GM12873 (cell line): ENCODE data around the gene CSNK2A3.

ENCODE experiments used
- TF ChIP-seq, protein P1 (sequence below): IDR thresholded peaks from 2 replicates; pipeline ENCODE4 v1.5.1; 2012; ENCODE audit warnings: low read depth, mild to moderate bottlenecking, moderate library complexity, low read length, control low read depth; ENCODE audit not compliant: insufficient read depth; ENCODE audit errors: missing control alignments

The CSNK2A3 gene

DNA sequence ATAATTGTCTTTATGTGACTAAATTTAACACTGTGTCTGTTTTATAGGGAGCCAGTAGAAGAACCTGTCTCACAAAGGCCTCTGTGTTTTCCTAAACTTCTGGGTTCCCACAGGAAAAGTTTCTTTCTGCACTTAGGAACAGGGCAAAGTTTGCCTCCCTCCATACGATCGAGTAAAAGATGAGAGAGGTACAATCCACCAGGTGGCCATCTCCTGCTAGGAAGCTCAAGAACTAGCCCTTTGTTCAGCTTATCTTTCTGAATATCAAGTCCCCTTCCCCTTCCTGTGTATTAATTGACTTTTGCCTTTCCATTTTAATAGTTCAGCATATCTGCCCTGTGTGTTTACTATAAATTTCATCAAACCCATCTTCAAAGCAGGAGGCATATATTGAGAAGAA lies 18.0 kb downstream of the CSNK2A3 start:
- TF ChIP-seq, protein P1, sequence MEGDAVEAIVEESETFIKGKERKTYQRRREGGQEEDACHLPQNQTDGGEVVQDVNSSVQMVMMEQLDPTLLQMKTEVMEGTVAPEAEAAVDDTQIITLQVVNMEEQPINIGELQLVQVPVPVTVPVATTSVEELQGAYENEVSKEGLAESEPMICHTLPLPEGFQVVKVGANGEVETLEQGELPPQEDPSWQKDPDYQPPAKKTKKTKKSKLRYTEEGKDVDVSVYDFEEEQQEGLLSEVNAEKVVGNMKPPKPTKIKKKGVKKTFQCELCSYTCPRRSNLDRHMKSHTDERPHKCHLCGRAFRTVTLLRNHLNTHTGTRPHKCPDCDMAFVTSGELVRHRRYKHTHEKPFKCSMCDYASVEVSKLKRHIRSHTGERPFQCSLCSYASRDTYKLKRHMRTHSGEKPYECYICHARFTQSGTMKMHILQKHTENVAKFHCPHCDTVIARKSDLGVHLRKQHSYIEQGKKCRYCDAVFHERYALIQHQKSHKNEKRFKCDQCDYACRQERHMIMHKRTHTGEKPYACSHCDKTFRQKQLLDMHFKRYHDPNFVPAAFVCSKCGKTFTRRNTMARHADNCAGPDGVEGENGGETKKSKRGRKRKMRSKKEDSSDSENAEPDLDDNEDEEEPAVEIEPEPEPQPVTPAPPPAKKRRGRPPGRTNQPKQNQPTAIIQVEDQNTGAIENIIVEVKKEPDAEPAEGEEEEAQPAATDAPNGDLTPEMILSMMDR, result no peak

DNA sequence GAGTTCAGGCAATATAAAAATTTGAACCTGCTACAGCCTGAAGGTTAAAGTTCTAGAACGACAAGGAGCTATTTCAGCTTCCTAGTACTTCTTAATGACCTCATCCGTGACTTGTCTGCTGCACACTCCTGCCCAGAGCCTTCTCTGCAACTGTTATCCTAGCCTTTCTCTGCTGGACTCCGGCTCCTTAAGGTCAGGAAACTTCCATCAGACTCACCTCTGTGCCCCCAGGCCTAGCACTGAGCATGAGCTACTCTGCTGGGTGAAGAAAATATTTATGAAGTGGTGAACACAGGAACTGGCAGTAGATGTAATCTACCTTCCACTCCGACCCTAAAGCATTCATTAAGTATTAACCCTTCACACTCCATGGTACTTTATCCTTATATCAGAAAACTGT lies 18.4 kb downstream of the CSNK2A3 start:
- TF ChIP-seq, protein P1, result no peak

DNA sequence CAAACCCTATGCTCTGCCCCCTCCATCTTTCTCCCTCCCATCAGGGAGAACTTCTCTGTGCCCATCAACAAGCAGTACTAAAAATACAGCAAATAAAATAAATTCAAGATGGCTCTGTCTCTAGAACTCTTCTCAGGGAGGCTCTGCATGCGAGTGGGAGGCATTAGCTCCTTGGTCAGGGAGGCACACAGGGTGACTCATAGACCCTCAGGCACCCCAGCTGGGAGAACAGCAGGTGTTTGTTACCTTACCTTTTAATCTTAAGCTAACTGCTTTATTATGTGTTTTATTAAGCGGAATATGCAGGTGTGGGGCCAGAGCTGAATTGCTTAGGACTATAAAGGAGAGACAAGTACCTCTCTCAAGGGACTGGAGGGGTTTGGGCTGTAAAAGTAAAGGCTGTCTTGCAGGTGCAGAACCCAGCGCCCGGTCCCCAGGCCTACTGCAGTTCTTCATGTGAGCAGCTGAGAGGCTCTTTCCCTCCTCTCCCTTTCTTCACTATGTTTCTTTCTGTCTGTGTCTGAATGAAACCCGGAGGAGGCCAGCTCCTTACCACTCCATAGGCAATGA lies 20.8 kb downstream of the CSNK2A3 start:
- TF ChIP-seq, protein P1, result no peak

DNA sequence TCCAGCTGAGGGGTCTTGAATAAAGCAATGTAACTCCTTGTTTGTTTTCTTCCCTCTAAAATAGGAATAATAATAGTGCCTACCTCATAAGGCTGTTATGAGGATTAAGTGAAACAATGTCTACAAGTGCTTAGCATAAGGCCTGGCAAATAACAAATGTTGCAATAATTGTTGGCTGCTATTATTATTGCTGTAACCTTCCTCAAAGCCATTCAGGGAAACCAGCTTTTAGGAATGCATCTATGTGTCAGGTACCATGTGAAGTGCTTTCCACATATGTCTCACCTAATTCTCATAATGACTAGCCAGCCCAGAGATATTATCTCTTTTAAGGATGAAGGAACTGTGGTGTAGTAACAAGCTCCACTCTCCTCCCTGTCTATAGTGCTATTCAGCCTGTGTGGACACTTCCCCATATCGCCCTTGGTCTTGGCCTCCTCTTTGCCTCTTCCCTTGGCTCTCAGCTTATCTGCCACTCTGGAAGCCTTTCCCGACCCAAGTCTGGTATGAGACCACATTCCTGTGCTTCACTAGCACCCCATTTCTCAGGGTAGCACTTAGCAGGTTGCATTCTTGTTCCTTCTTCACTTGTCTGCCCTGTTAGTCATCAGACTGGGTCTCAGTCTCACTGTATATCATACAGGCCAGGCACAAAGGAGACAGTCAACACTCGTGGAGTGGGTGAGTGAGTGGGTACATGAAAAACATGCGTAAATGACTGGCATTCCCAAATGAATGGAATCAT lies 23.8 kb downstream of the CSNK2A3 start:
- TF ChIP-seq, protein P1, result no peak

DNA sequence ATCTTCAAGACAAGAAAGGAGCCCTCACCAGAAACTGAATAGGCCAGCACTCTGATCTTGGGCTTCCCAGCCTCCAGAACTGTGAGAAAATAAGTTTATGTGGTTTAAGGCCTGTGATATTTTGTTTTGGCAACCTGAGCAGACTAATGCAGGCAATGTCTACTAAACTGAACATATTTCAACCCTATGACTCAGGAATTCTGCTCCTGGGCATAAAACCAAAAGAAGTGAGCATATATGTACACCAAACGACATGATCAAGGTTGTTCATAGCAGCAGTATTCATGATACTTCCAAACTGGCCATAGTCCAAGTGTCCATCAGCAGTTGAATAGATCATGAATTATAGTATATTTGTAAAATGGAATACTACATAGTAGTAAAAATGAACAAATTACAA lies 29.0 kb downstream of the CSNK2A3 start:
- TF ChIP-seq, protein P1, result no peak

DNA sequence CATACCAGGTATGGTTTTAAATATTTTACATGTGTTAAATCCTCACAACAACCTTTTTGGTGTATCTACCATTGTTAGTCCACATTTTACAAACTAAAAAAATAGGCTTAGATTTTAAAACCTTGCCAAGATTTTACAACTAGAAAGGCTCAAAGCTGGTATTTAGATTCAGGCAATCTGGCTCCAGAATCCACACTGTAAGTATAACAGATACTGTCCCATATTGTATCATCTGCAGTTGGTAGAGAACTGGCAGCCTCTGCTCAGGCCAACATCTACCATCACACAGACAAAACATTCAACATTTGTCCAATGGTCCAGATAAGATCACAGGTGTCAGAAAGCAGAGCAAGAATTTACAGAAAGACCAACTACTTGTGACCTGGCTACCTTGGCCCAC lies 30.9 kb downstream of the CSNK2A3 start:
- TF ChIP-seq, protein P1, result no peak

DNA sequence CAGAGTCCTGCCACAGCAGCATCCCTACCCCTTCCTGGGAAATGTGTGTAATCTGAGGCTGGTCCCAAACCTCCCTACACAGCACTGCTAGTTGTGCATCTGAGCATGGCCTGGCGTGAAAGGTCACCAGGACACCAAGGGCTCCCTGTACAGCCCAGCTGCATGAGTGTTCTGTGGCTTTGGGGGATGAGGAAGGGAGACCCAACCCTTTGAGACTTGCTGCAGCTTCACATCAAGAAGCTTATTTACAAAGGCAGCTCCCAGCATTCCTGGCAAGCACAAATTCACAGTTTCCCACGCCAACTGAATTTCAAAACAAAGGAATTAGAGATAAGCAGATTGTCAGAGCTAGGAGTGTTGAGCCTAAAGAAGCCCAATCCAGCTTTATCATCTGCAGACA lies 32.2 kb downstream of the CSNK2A3 start:
- TF ChIP-seq, protein P1, result no peak
